ENCODE results near the gene EFL1.

EFL1 gene

DNA sequence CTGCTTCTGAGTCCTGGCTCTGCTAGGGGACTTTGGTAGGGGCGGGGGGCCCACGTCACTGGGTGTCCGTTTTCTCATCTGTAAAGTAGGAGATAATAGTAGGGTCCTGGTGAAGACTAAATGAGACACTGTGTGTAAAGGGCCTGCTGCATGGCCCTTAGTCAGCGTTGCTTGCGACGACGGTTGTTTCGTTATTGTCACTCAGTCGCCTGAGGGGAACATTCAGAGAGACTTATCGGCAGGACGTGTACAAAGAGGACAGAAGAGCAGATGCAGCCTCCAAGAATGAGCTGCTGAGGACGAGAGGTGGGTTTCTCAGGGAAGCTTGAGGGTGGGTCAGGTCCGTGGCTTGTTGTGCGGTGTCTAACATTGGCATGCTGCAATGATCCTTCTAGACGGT is 163.9 kb downstream of the EFL1 start:
- H3K27ac ChIP-seq (ENCODE audit: low read depth, low read length), result no peak overlapping the region
- peaks cover 16% of the 10 kb centered on the region for H3K4me1 ChIP-seq (ENCODE audit: control insufficient read depth, insufficient read depth, low read length)
- no peaks in the 10 kb centered on the region for H3K27me3 ChIP-seq (ENCODE audit: control insufficient read depth, insufficient read depth, low read length)
- no peak overlapping the region for H3K4me3 ChIP-seq (ENCODE audit: low read depth, low read length)
- no peaks in the 10 kb centered on the region for H3K9me3 ChIP-seq (ENCODE audit: control insufficient read depth, insufficient read depth, low read depth, low read length)
- H3K36me3 ChIP-seq (ENCODE audit: control insufficient read depth, insufficient read depth, low read length), result no peaks in the 10 kb centered on the region
- H3K9ac ChIP-seq (ENCODE audit: low read length), result no peak overlapping the region

GRCh38 chr15:82095803-82096202 is 166.7 kb downstream of the EFL1 start:
- H3K4me3 ChIP-seq (ENCODE audit: low read depth, low read length), result no peak overlapping the region
- no peak overlapping the region for H3K9ac ChIP-seq (ENCODE audit: low read length)
- H3K4me1 ChIP-seq (ENCODE audit: control insufficient read depth, insufficient read depth, low read length), result peaks cover 11% of the 10 kb centered on the region
- no peaks in the 10 kb centered on the region for H3K36me3 ChIP-seq (ENCODE audit: control insufficient read depth, insufficient read depth, low read length)
- H3K27me3 ChIP-seq (ENCODE audit: control insufficient read depth, insufficient read depth, low read length), result no peaks in the 10 kb centered on the region
- no peaks in the 10 kb centered on the region for H3K9me3 ChIP-seq (ENCODE audit: control insufficient read depth, insufficient read depth, low read depth, low read length)
- H3K27ac ChIP-seq (ENCODE audit: low read depth, low read length), result no peak overlapping the region

DNA sequence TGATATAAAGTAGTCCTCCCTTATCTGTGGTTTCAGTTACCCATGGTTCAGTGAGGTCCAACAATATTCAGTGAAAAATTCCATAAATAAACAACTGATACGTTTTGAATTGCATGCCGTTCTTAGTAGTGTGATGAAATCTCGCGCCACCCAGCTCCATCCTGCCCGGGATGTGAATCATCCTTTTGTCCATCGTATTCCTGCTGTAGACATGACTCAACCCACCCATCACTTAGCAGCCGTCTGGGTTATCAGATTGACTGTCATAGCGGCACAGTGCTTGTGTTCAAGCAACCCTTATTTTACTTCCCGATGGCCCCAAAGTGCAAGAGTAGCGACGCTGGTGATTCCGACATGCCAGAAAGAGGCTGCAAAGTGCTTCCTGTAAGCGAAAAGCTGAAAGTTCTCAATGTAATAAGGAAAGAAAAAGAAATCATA is 168.7 kb downstream of the EFL1 start:
- H3K4me3 ChIP-seq (ENCODE audit: low read depth, low read length), result no peak overlapping the region
- no peak overlapping the region for H3K9ac ChIP-seq (ENCODE audit: low read length)
- H3K27ac ChIP-seq (ENCODE audit: low read depth, low read length), result no peak overlapping the region
- H3K4me1 ChIP-seq (ENCODE audit: control insufficient read depth, insufficient read depth, low read length), result peaks cover 2% of the 10 kb centered on the region; the same call in 1 of the 2 replicates
- H3K27me3 ChIP-seq (ENCODE audit: control insufficient read depth, insufficient read depth, low read length), result no peaks in the 10 kb centered on the region
- no peaks in the 10 kb centered on the region for H3K36me3 ChIP-seq (ENCODE audit: control insufficient read depth, insufficient read depth, low read length)
- no peaks in the 10 kb centered on the region for H3K9me3 ChIP-seq (ENCODE audit: control insufficient read depth, insufficient read depth, low read depth, low read length)

GRCh38 chr15:82093325-82093724 is 169.2 kb downstream of the EFL1 start:
- Histone ChIP-seq H3K4me1 (ENCODE audit: control insufficient read depth, insufficient read depth, low read length) (peaks cover 7% of the 10 kb centered on the region), H3K9me3 (ENCODE audit: control insufficient read depth, insufficient read depth, low read depth, low read length) (no peaks in the 10 kb centered on the region), H3K27me3 (ENCODE audit: control insufficient read depth, insufficient read depth, low read length) (no peaks in the 10 kb centered on the region), H3K27ac (ENCODE audit: low read depth, low read length) (no peak overlapping the region), H3K9ac (ENCODE audit: low read length) (no peak overlapping the region), H3K4me3 (ENCODE audit: low read depth, low read length) (no peak overlapping the region), H3K36me3 (ENCODE audit: control insufficient read depth, insufficient read depth, low read length) (no peaks in the 10 kb centered on the region)

GRCh38 chr15:82091636-82092140 is 170.8 kb downstream of the EFL1 start:
- Histone ChIP-seq H3K4me3 (ENCODE audit: low read depth, low read length) (no peak overlapping the region), H3K27me3 (ENCODE audit: control insufficient read depth, insufficient read depth, low read length) (no peaks in the 10 kb centered on the region), H3K36me3 (ENCODE audit: control insufficient read depth, insufficient read depth, low read length) (no peaks in the 10 kb centered on the region), H3K27ac (ENCODE audit: low read depth, low read length) (no peak overlapping the region), H3K9ac (ENCODE audit: low read length) (no peak overlapping the region), H3K9me3 (ENCODE audit: control insufficient read depth, insufficient read depth, low read depth, low read length) (no peaks in the 10 kb centered on the region), H3K4me1 (ENCODE audit: control insufficient read depth, insufficient read depth, low read length) (peaks cover 7% of the 10 kb centered on the region)

GRCh38 chr15:82086243-82086995 is 176.1 kb downstream of the EFL1 start:
- Histone ChIP-seq H3K27ac (ENCODE audit: low read depth, low read length) (no peak overlapping the region), H3K9ac (ENCODE audit: low read length) (no peak overlapping the region), H3K27me3 (ENCODE audit: control insufficient read depth, insufficient read depth, low read length) (no peaks in the 10 kb centered on the region), H3K9me3 (ENCODE audit: control insufficient read depth, insufficient read depth, low read depth, low read length) (no peaks in the 10 kb centered on the region), H3K4me3 (ENCODE audit: low read depth, low read length) (no peak overlapping the region), H3K4me1 (ENCODE audit: control insufficient read depth, insufficient read depth, low read length) (peaks cover 13% of the 10 kb centered on the region), H3K36me3 (ENCODE audit: control insufficient read depth, insufficient read depth, low read length) (no peaks in the 10 kb centered on the region)

GRCh38 chr15:82081914-82082762 is 180.4 kb downstream of the EFL1 start:
- H3K9me3 ChIP-seq (ENCODE audit: control insufficient read depth, insufficient read depth, low read depth, low read length), result no peaks in the 10 kb centered on the region
- H3K27me3 ChIP-seq (ENCODE audit: control insufficient read depth, insufficient read depth, low read length), result no peaks in the 10 kb centered on the region
- H3K36me3 ChIP-seq (ENCODE audit: control insufficient read depth, insufficient read depth, low read length), result no peaks in the 10 kb centered on the region
- peaks cover 5% of the 10 kb centered on the region; the same call in 1 of the 2 replicates for H3K4me1 ChIP-seq (ENCODE audit: control insufficient read depth, insufficient read depth, low read length)
- H3K27ac ChIP-seq (ENCODE audit: low read depth, low read length), result no peak overlapping the region
- no peak overlapping the region for H3K4me3 ChIP-seq (ENCODE audit: low read depth, low read length)
- H3K9ac ChIP-seq (ENCODE audit: low read length), result no peak overlapping the region

- Histone ChIP-seq H3K27me3 (ENCODE audit: control insufficient read depth, insufficient read depth, low read length) (no peaks in the 10 kb centered on the region), H3K27ac (ENCODE audit: low read depth, low read length) (no peak overlapping the region), H3K9ac (ENCODE audit: low read length) (no peak overlapping the region)
These were observed 181.8 kb downstream of the EFL1 start for GRCh38 chr15:82080774-82081173.

More at GRCh38 chr15:82080774-82081173, 181.8 kb downstream of the EFL1 start:
- Histone ChIP-seq H3K36me3 (ENCODE audit: control insufficient read depth, insufficient read depth, low read length) (no peaks in the 10 kb centered on the region), H3K4me3 (ENCODE audit: low read depth, low read length) (no peak overlapping the region), H3K9me3 (ENCODE audit: control insufficient read depth, insufficient read depth, low read depth, low read length) (no peaks in the 10 kb centered on the region), H3K4me1 (ENCODE audit: control insufficient read depth, insufficient read depth, low read length) (peaks cover 5% of the 10 kb centered on the region; the same call in 1 of the 2 replicates)
